SK-N-SH (cell line): Measurements from ENCODE around the gene OCEL1. TPM values are rescaled to one million over a fixed set of nuclear protein-coding genes. Genes with fewer than 3 reads are reported as not detected.
A peak's percentile ranks its signal among the peaks of the same experiment; 100 is the strongest.

Experiments used
- CTCF ChIA-PET: fragments of 300-600, 350-600 bp; formaldehyde crosslinking; extraction: SDS; loops from one replicate; lab custom pipeline; 2021; lab: Yijun Ruan, JAX
- POLR2A ChIA-PET: fragments of 350-600 bp; sonication (Branson Sonifier 250); formaldehyde crosslinking; extraction: SDS; loops from one replicate; lab custom pipeline; 2020; ENCODE audit warnings: antibody characterized with exemption, inconsistent platforms; lab: Yijun Ruan, JAX
- DNase-seq: peaks from one replicate; pipeline ENCODE4 v3.0.0; 2012
- H2AFZ ChIP-seq: fragments of 200-600 bp; sonication (generic); 2 replicates; pipeline ENCODE4 v1.8.1; 2016; ENCODE audit warnings: antibody characterized with exemption, mild to moderate bottlenecking, low read depth
- H3F3A ChIP-seq: fragments of 200-600 bp; sonication (generic); replicated peaks from 2 replicates; pipeline ENCODE3; 2016; ENCODE audit warnings: antibody characterized with exemption, mild to moderate bottlenecking; ENCODE audit not compliant: insufficient read depth
- H3K27ac ChIP-seq, 2 experiments: fragments of 200-500 bp in 1 of 2; fragments of 200-600 bp in 1 of 2; sonication (Bioruptor generic) in 1 of 2; sonication (generic), shearing (Covaris generic) in 1 of 2; 2 replicates each; pipeline versions ENCODE4 v1.5.1 to v1.6.1; 2014 to 2016; ENCODE audit warnings: low read depth in 2 of 2, inconsistent platforms in 1 of 2, low read length in 1 of 2, mild to moderate bottlenecking in 1 of 2, mixed read lengths in 1 of 2
- H3K27me3 ChIP-seq: fragments of 200-600 bp; sonication (generic), shearing (Covaris generic); 2 replicates; pipeline ENCODE4 v1.6.1; 2016; ENCODE audit warnings: mixed run types; ENCODE audit not compliant: insufficient read depth
- H3K36me3 ChIP-seq, 2 experiments: fragments of 200-500 bp in 1 of 2; fragments of 200-600 bp in 1 of 2; sonication (Bioruptor generic) in 1 of 2; sonication (generic) in 1 of 2; replicated peaks in 1 of 2; 2 replicates each; pipeline versions ENCODE3 to v1.5.1; 2014 to 2016; ENCODE audit warnings: low read length in 1 of 2, mild to moderate bottlenecking in 1 of 2; ENCODE audit not compliant: insufficient read depth in 2 of 2, control insufficient read depth in 1 of 2
- H3K4me1 ChIP-seq, 2 experiments: fragments of 200-500 bp in 1 of 2; fragments of 200-600 bp in 1 of 2; sonication (Bioruptor generic) in 1 of 2; sonication (generic), shearing (Covaris generic) in 1 of 2; 2 replicates each; pipeline versions ENCODE4 v1.5.1 to v1.6.1; 2014 to 2016; ENCODE audit warnings: low read depth in 1 of 2, low read length in 1 of 2, mixed run types in 1 of 2; ENCODE audit not compliant: insufficient read depth in 2 of 2, control insufficient read depth in 1 of 2
- H3K4me2 ChIP-seq: fragments of 200-600 bp; sonication (generic), shearing (Covaris generic); 2 replicates; pipeline ENCODE4 v1.6.1; 2017; ENCODE audit warnings: mixed run types
- H3K4me3 ChIP-seq, 2 experiments: fragments of 200-500 bp in 1 of 2; fragments of 200-600 bp in 1 of 2; sonication (Bioruptor generic) in 1 of 2; sonication (generic), shearing (Covaris generic) in 1 of 2; 2 replicates each; pipeline versions ENCODE4 v1.5.1 to v1.8.1; 2014 to 2016; ENCODE audit warnings: low read depth in 2 of 2, inconsistent platforms in 1 of 2, low read length in 1 of 2, mild to moderate bottlenecking in 1 of 2, mixed read lengths in 1 of 2, moderate library complexity in 1 of 2
- H3K79me2 ChIP-seq: fragments of 200-600 bp; sonication (generic); 2 replicates; pipeline ENCODE4 v1.8.1; 2017; ENCODE audit warnings: mild to moderate bottlenecking; ENCODE audit not compliant: insufficient read depth
- H3K9ac ChIP-seq: fragments of 200-600 bp; sonication (generic); 2 replicates; pipeline ENCODE4 v1.6.1; 2017; ENCODE audit warnings: mixed run types
- H3K9me2 ChIP-seq: fragments of 200-600 bp; sonication (generic); 2 replicates; pipeline ENCODE4 v1.6.1; 2017; ENCODE audit warnings: mixed run types
- H3K9me3 ChIP-seq: fragments of 200-600 bp; sonication (generic); 2 replicates; pipeline ENCODE4 v1.6.1; 2017; ENCODE audit warnings: mixed run types, mild to moderate bottlenecking, moderate library complexity
- H4K20me1 ChIP-seq: fragments of 200-600 bp; sonication (generic); 2 replicates; pipeline ENCODE4 v1.6.1; 2017; ENCODE audit warnings: mild to moderate bottlenecking, mixed run types; ENCODE audit not compliant: insufficient read depth
- CHD2 ChIP-seq: fragments of 150-350 bp; IDR thresholded peaks from 2 replicates; pipeline ENCODE4 v1.6.1; 2018; ENCODE audit warnings: low read length; ENCODE audit not compliant: partially characterized antibody
- ELF1 ChIP-seq: IDR thresholded peaks from 2 replicates; pipeline ENCODE4 v1.4.0; 2012
- EP300 ChIP-seq, 2 experiments: IDR thresholded peaks; 2 replicates each; pipeline versions ENCODE4 v1.4.0 to v1.6.1; 2012; ENCODE audit warnings: borderline replicate concordance in 1 of 2, low read depth in 1 of 2, low read length in 1 of 2
- FOSL2 ChIP-seq: IDR thresholded peaks from 2 replicates; pipeline ENCODE4 v1.4.0; 2012; ENCODE audit warnings: low read depth, mild to moderate bottlenecking, moderate library complexity, borderline replicate concordance
- FOXM1 ChIP-seq: IDR thresholded peaks from 2 replicates; pipeline ENCODE4 v1.4.0; 2012; ENCODE audit warnings: low read depth, mild to moderate bottlenecking
- GABPA ChIP-seq: IDR thresholded peaks from 2 replicates; pipeline ENCODE4 v1.4.0; 2012; ENCODE audit warnings: low read depth, mild to moderate bottlenecking
- GATA2 ChIP-seq: sonication (generic); formaldehyde crosslinking; IDR thresholded peaks from 2 replicates; pipeline ENCODE4 v1.5.0; 2020; ENCODE audit warnings: mild to moderate bottlenecking, missing genetic modification reagents
- MAX ChIP-seq: IDR thresholded peaks from 2 replicates; pipeline ENCODE4 v1.4.0; 2012; ENCODE audit warnings: low read depth
- MXI1 ChIP-seq: IDR thresholded peaks from 2 replicates; pipeline ENCODE4 v1.6.1; 2012; ENCODE audit warnings: mild to moderate bottlenecking, low read depth, low read length, improper control_type of control experiment
- NFIC ChIP-seq: IDR thresholded peaks from 2 replicates; pipeline ENCODE4 v1.4.0; 2012; ENCODE audit warnings: borderline replicate concordance
- PBX3 ChIP-seq: IDR thresholded peaks from 2 replicates; pipeline ENCODE4; 2012
- POLR2AphosphoS5 ChIP-seq: IDR thresholded peaks from 2 replicates; pipeline ENCODE4 v1.6.1; 2012; ENCODE audit warnings: low read depth, low read length
- RCOR1 ChIP-seq: fragments of 150-350 bp; IDR thresholded peaks from 2 replicates; pipeline ENCODE4 v1.6.1; 2017; ENCODE audit warnings: antibody characterized with exemption, low read length
- REST ChIP-seq: IDR thresholded peaks from 2 replicates; pipeline ENCODE4 v1.6.1; 2012; ENCODE audit warnings: mild to moderate bottlenecking, low read depth, low read length, moderate library complexity
- RFX5 ChIP-seq: IDR thresholded peaks from 2 replicates; pipeline ENCODE4 v1.6.1; 2012; ENCODE audit warnings: mild to moderate bottlenecking, improper control_type of control experiment, low read length
- SIN3A ChIP-seq: IDR thresholded peaks from 2 replicates; pipeline ENCODE4 v1.6.1; 2012; ENCODE audit warnings: low read depth, mild to moderate bottlenecking, low read length, moderate library complexity, borderline replicate concordance
- USF1 ChIP-seq: IDR thresholded peaks from 2 replicates; pipeline ENCODE4 v1.4.0; 2012; ENCODE audit warnings: low read depth, borderline replicate concordance
- WGBS: methylation state at CpG from one replicate; pipeline ENCODE4 v1.1.6; 2017; ENCODE audit warnings: low lambda C conversion rate; 5-methylcytosine and 5-hydroxymethylcytosine counted together
- polyA plus RNA-seq, 3 experiments: library from polyadenylated mRNA; depleted of rRNA; stranded (reverse); fragments of >200 nt; gene quantifications; 2 replicates each; pipeline ENCODE4 v1.2.3, GENCODE V29; 2012
- TF ChIP-seq, protein P1 (sequence below): fragments of 150-350 bp; IDR thresholded peaks from 2 replicates; pipeline ENCODE4 v1.6.1; 2016; ENCODE audit warnings: mild to moderate bottlenecking, low read depth, low read length

The OCEL1 gene
- polyA plus RNA-seq, 1 of the 3 experiments (the other 2 are of a cell fraction): 9.8 TPM

DNA sequence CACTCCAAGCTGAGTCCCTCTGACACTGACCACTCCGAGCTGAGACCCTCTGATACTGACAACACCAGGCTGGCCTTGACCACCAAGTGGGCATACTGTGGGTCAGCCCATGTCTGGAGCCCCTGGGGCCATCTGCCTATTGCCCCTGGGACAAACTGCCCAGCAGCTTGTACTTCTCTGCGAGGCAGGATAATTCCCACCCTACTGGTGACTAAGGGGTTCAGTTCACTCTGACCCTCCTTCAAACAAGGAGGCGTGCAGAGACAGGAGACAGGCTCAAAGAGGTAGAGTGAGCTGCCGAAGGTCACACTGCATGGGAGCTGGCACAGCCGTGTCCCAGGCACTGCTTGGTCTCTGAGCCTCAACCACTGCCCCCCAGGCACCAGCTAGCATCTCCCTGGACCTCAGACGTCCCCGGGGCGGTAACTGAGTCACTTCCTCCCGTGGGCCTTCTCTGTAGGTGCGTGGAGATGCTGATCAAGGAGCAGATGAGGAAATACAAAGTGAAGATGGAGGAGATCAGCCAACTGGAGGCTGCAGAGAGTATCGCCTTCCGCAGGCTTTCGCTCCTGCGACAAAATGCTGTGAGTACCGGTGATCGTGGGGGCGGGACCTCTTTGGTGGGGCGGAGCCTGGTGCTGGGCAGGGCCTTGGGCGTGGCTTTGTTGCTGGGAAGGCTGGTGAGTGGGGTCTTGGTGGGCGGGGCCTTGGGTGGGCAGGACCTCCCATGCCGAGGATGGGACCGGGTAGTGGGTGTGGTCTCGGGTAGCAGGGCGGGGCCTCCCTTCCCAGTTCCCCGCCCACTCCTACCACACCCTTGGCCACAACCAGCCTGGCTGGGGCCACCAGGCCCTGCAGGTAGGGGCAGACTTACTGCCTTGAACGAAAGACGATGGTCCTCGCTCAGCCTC, 16.6 kb upstream of the OCEL1 start:
- TF ChIP-seq POLR2AphosphoS5 (no peak), NFIC (no peak), ELF1 (no peak), MXI1 (no peak), FOSL2 (no peak), GATA2 (CRISPR knock-in tag) (no peak), RFX5 (no peak), MAX (no peak), PBX3 (no peak), FOXM1 (no peak), EP300 (IDR thresholded peaks at IDR 0.05; ENCODE audit: borderline replicate concordance in 1 of 2, low read depth in 1 of 2, low read length in 1 of 2) (no peak), SIN3A (no peak)
- TF ChIP-seq, protein P1, sequence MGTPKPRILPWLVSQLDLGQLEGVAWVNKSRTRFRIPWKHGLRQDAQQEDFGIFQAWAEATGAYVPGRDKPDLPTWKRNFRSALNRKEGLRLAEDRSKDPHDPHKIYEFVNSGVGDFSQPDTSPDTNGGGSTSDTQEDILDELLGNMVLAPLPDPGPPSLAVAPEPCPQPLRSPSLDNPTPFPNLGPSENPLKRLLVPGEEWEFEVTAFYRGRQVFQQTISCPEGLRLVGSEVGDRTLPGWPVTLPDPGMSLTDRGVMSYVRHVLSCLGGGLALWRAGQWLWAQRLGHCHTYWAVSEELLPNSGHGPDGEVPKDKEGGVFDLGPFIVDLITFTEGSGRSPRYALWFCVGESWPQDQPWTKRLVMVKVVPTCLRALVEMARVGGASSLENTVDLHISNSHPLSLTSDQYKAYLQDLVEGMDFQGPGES: no peak
- DNase-seq: peak; percentile 95
- WGBS: 70% methylated on average over 18 of the region's 28 CpGs
- POLR2A ChIA-PET: no interaction called here
- Histone ChIP-seq H4K20me1 (no peaks in the 10 kb centered on the region), H3F3A (peaks cover 8% of the 10 kb centered on the region), H3K9me2 (no peaks in the 10 kb centered on the region), H3K4me3 (no peak overlapping the region), H3K9me3 (no peaks in the 10 kb centered on the region), H3K4me1 (peaks cover under 1 to 2% of the 10 kb centered on the region in 2 experiments; a peak in 2 of 4 replicates), H3K4me2 (no peak overlapping the region), H3K36me3 (peaks cover 13 to 37% of the 10 kb centered on the region in 2 experiments), H2AFZ (no peak overlapping the region), H3K79me2 (no peaks in the 10 kb centered on the region), H3K27ac (peak overlapping the region in 1 of 2 experiments; percentile 5; a peak in 1 of 4 replicates), H3K9ac (no peak overlapping the region), H3K27me3 (no peaks in the 10 kb centered on the region)
- CTCF ChIA-PET: interaction anchor here (0.6 to 1.6 kb wide), 2 partner anchors 27 to 73 kb away, joined by 3 to 4 read pairs; partner anchors contain the start of gene ANKLE1

GRCh38 chr19:17210296-17210695, 15.7 kb upstream of the OCEL1 start:
- Histone ChIP-seq H3K9me3 (no peaks in the 10 kb centered on the region), H3K27ac (no peak overlapping the region), H3K79me2 (no peaks in the 10 kb centered on the region), H3K4me2 (no peak overlapping the region), H3K9me2 (no peaks in the 10 kb centered on the region), H3K4me3 (no peak overlapping the region), H3K27me3 (no peaks in the 10 kb centered on the region), H3K9ac (no peak overlapping the region), H4K20me1 (no peaks in the 10 kb centered on the region), H3K4me1 (peaks cover 5 to 7% of the 10 kb centered on the region in 2 experiments; a peak in 3 of 4 replicates), H3K36me3 (peaks cover 13 to 37% of the 10 kb centered on the region in 2 experiments), H3F3A (peaks cover 13% of the 10 kb centered on the region), H2AFZ (no peak overlapping the region)
- no peak for DNase-seq
- ChIA-PET POLR2A (no interaction called here), CTCF (no interaction called here)
- WGBS: 100% methylated on average over 9 of the region's 14 CpGs
- TF ChIP-seq POLR2AphosphoS5 (no peak), USF1 (no peak), RCOR1 (no peak), REST (no peak), CHD2 (no peak), GABPA (no peak)
